Measurements from ENCODE around the gene RBM33.

The RBM33 gene

DNA sequence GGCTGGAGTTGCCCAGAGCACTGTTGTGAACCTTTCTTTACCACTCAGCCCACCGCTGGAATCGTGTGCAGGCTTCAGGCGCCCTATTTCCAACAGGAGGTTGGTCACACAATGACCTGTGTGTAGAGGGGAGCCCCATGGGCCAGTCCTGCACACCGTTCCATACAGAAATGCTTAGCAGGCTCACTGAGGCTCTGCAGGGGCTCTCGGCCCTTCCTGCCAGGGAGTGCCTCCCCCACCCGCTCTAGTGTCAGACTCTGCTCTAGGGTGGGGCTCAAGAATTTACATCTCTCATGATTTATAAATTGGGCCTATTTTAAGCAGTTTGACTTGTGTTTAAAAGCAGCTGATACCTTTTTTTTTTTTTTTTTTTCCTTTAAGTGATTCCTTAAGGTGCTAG is 125.8 kb downstream of the RBM33 start:
- DNase-seq (ENCODE audit: low read depth): no peak

DNA sequence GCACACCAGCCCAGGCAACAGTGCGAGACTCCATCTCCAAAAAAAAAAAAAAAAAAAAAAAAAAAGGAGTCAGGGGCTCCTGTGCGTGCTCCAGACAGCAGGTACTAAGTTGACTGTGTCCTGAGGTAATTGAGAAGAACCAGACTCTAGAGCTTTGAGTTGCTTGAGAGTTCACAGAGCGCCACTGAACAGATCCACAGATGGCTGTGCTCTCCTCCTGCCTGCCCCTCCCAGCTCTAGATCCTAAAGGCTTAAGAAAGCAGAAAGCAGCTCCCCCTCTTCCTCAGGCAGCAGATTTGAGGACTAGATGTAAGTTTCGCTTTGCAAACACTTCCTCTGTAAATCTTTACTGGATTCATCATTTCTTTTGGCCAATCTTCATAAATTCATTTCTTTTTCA is 129.1 kb downstream of the RBM33 start:
- DNase-seq (ENCODE audit: low read depth): no peak

DNA sequence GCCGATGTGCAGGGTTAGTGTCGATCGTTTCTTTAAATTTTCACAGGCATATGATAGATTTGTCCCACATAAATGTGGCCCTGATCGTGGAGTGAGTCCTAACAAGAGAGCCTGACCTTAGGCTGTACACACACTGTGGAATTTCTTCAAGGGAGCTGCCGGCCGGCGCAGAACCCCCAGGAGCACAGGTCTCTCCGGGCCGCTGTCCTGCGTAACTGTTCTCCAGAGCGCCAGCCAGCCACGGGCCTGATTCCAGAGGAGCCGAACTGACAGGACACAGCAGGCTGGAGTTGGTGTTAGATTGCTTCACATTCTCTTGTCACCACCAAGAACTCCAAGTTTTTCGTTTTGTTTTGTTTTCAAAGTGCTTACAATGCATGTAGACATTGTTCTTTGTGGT is 130.5 kb downstream of the RBM33 start:
- no peak for DNase-seq (ENCODE audit: low read depth)

DNA sequence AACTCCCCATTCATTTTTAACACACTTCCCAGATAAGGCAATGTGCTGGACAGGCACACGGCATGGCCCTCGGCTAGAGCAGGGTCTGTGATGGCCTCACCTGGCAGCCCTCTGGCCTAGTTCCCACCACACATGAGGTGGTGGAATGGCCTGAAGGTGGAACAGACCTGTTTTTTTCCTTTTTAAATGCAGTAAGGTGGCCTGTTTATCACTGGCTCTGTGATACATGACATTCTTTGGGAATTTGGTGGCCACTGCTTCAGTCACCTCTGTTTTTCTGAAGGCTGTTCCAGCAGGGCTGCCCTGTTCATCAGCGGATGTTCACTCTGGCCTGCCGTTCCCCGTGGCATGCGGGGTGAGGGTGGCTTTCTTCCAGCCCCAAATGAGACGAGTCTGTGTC is 131.2 kb downstream of the RBM33 start:
- DNase-seq (ENCODE audit: low read depth): no peak

GRCh38 chr7:155776606-155777005 is 132.1 kb downstream of the RBM33 start:
- DNase-seq (ENCODE audit: low read depth): no peak

DNA sequence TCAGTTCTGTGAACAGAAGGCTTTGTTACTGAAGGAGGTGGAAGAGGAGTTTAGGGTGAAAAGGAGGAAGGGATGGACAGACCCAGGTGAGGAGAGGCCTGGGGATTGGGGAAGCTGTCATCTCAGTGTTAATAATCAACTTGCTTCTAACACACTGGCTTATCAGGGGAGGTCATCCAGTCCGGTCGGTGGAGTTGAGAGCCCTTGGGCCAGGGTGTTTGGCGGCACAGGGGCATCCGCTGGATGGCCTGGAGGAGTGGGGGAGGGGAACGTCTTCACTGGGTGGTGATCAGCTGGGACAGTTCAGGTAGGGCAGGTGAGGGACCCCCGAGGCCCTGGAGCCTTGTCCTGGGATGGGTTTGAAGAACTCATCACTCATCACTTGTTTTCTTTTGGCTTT is 133.9 kb downstream of the RBM33 start:
- no peak for DNase-seq (ENCODE audit: low read depth)

DNA sequence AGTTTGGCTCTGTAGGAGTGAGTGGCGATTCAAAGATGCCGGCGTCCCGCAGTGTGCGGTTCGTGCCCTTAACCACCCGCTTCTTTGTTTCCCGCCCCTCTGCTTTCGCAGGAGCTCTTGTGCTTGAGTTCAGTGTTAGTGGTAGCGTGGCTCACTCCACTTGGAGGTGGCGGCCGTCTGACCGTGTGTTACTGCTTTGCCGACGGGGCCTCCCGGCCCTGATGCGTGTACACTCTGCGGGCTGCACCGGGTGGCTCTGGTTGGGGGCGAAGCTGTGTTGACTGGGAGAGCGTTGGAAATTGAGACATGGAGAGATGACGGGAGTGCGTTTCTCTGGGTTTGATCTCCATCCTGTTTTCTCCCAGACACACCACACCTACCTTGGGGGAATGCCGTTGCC is 136.4 kb downstream of the RBM33 start:
- DNase-seq (ENCODE audit: low read depth): no peak

GRCh38 chr7:155781433-155781832 is 137.0 kb downstream of the RBM33 start:
- no peak for DNase-seq (ENCODE audit: low read depth)

GRCh38 chr7:155782466-155782865 is 138.0 kb downstream of the RBM33 start:
- DNase-seq (ENCODE audit: low read depth): no peak

GRCh38 chr7:155785536-155785935 is 141.1 kb downstream of the RBM33 start:
- no peak for DNase-seq (ENCODE audit: low read depth)

DNA sequence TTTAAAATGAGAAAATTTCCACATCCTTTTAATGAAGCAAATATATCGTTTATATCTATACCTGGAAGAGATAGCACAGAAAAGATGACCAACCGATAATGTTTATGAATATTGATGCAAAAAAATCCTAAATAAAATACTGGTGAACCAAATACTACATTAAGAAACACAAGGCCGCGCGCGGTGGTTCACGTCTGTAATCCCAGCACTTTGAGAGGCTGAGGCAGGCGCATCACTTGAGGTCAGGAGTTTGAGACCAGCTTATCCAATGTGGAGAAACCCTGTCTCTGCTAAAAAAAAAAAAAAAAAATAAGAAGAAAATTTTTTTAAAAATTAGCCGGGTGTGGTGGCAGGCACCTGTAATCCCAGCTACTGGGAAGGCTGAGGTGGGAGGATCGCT is 142.0 kb downstream of the RBM33 start:
- DNase-seq (ENCODE audit: low read depth): no peak

- no peak for DNase-seq (ENCODE audit: low read depth)
Observed at GRCh38 chr7:155787171-155787851, 142.8 kb downstream of the RBM33 start.

GRCh38 chr7:155788616-155789000 is 144.1 kb downstream of the RBM33 start:
- DNase-seq (ENCODE audit: low read depth): no peak

- DNase-seq (ENCODE audit: low read depth): no peak
Observed at GRCh38 chr7:155789001-155789725, 144.7 kb downstream of the RBM33 start.

DNA sequence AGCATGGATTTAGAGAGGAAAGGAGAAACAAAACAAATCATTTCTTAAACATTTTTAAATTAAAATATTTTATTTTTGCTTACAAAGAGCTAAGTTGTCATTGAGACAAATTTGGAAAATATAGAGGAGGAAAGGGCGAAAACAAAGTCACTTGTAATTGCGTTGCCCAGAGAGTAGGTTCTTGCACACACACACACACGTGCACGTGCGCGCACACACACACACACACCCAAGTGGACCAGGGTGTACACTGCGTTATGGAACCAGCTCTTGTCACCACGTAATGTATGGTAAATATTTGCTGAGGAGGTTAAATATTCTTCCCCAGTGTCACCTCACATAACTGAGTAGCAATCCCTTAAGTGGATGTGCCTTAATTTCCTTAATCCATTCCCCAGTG is 146.2 kb downstream of the RBM33 start:
- DNase-seq (ENCODE audit: low read depth): no peak

DNA sequence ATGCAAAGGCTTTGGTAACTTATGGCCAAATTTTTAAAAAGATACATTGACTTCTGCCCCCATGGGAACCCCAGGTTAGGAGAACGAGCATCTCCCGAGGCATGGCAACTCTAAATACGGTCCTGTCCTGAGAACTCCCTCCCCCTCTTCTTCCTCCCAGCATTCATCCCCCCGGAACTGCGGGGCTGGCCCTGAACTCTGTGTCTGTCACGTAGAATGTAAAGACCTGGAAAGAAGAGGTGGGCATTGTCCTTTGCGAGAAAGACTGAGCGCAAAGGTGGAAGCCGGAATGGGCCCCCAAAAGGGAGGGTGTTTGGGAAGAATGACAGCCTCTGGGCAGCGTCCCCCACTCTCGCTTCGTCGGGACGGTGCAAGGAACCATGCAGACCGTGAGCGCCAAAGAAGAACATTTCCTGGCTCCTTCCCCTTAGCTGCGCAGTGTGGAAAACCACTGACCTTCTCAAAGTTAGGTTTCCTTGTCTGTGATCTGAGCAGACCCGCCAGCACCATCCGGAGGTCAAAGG is 146.8 kb downstream of the RBM33 start:
- no peak for DNase-seq (ENCODE audit: low read depth)

DNA sequence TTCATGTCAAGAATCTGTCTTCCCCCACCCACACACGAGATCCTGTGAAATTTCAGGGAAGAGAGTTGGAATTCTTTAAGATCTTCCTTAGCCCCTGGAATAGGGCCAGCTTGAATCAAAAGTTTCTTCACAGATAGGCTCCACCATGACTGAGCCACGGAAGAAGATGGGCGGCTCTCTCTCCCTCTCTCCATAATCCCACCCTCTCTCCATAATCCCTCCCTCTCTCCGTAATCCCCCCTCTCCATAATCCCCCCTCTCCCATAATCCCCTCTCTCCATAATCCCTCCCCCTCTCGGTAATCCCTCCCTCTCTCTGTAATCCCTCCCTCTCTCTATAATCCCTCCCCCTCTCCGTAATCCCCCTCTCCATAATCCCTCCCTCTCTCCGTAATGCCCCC is 147.4 kb downstream of the RBM33 start:
- DNase-seq (ENCODE audit: low read depth): no peak

DNA sequence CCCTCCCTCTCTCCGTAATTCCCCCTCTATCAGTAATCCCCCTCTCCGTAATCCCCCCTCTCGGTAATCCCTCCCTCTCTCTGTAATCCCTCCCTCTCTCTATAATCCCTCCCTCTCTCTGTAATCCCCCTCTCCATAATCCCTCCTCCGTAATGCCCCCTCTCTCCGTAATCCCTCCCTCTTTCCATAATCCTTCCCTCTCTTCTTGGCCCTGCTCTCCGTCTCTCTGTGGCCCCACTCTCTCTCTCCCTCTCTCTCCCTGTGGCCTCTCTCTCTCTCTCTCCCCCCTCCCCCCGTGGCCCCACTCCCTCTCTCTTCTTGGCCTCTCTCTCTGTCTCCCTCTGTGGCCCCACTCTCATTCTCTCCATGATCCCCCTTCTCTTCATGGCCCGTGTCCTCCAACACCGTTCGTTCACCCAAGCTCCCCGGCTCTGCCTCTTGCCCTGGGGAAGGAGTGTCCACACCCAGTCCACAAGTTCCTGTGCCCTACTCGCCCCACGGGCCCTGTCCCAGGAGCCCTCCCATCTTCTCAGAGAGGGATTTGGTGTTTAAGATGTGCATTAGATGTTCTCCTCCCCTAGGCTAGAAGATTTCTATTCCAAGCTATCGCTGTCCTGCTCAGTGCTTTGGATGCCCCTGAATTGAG is 148.0 kb downstream of the RBM33 start:
- DNase-seq (ENCODE audit: low read depth): no peak

DNA sequence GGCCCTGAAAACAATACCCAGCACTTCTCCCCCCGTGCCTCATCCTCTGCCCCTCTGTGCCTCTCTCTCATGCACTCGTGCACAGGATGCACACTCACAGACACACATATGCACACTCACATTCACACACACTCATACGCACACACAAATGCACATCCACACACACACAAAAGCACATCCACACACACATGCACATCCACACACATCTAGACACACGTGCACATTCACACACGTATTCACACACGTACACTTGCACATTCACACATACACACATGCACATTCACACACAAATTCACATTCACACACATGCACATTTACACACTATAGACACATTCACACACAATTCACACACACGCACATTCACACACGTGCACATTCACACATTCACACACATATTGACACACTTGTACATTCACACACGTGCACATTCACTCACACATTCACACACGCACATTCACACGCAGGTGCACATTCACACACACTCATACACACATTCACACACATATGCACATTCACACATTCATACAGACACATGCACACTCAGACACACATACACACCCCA is 148.6 kb downstream of the RBM33 start:
- DNase-seq (ENCODE audit: low read depth): no peak

DNA sequence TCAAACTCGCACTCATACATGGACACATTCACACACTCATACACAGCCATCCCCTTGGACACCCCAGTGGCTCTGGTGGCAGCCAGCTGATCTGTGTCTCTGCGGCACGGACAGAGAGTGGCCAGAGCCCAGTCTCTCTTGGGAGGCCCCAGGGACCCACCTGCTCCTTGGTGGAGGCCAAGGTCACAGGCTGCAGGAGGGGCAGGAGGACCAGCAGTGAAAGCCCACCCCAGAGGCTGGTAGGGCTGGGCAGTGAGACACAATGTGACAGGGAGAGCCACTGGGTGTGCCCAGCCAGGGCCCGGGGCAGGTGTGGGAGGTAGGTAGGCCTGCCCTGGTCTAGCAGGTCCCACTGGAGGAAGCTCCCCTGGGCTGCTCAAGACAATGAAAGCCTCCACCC is 149.3 kb downstream of the RBM33 start:
- DNase-seq (ENCODE audit: low read depth): no peak

DNA sequence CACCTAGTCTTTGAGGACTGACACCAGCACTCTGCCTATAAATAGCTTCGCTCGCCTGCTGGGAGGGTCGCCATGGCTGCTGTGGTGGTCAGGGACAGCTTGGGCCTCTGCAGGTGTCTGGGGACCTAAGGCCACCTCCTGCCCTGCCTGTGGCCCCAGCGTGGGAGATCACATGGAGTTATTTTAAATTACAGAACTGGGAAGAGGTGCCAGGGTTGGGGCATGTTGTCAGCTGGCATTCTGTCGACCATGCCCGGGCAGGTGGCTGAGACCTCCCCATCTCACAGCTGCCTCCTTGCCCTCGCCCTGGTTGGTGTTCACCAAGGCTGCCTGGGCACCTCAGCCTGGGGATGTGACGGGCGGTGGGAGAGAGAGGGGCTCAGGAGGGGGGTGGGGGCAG is 149.7 kb downstream of the RBM33 start:
- DNase-seq (ENCODE audit: low read depth): no peak

GRCh38 chr7:155795401-155795800 is 150.9 kb downstream of the RBM33 start:
- DNase-seq (ENCODE audit: low read depth): no peak

GRCh38 chr7:155795951-155796350 is 151.5 kb downstream of the RBM33 start:
- DNase-seq (ENCODE audit: low read depth): no peak
